NCI-H1417 (cell line): Measurements from ENCODE around the gene ELFN1.
"Not testable (repeated sequence)": the region's sequence is repeated elsewhere in the genome, so short reads cannot be mapped to it uniquely, and the experiment has no call there.

Experiments used
- DNase-seq, 3 experiments: peaks; one replicate each; lab custom pipeline; 2025; lab: John Stamatoyannopoulos, UW

Gene ELFN1

GRCh38 chr7:1755783-1756625 lies 85.9 kb downstream of the ELFN1 start:
- DNase-seq = peak in 1 of 3 experiments; percentile 48

GRCh38 chr7:1757601-1758000 lies 87.5 kb downstream of the ELFN1 start:
- no peak for DNase-seq

- peak in 2 of 3 experiments; percentile 9 to 41 for DNase-seq
Measured at GRCh38 chr7:1758028-1758858, 88.2 kb downstream of the ELFN1 start.

GRCh38 chr7:1758859-1759521 lies 88.9 kb downstream of the ELFN1 start:
- no peak for DNase-seq

- DNase-seq = no peak
Measured at GRCh38 chr7:1761097-1761496, 91.0 kb downstream of the ELFN1 start.

- DNase-seq = no peak
Measured at GRCh38 chr7:1761774-1762173, 91.7 kb downstream of the ELFN1 start.

DNA sequence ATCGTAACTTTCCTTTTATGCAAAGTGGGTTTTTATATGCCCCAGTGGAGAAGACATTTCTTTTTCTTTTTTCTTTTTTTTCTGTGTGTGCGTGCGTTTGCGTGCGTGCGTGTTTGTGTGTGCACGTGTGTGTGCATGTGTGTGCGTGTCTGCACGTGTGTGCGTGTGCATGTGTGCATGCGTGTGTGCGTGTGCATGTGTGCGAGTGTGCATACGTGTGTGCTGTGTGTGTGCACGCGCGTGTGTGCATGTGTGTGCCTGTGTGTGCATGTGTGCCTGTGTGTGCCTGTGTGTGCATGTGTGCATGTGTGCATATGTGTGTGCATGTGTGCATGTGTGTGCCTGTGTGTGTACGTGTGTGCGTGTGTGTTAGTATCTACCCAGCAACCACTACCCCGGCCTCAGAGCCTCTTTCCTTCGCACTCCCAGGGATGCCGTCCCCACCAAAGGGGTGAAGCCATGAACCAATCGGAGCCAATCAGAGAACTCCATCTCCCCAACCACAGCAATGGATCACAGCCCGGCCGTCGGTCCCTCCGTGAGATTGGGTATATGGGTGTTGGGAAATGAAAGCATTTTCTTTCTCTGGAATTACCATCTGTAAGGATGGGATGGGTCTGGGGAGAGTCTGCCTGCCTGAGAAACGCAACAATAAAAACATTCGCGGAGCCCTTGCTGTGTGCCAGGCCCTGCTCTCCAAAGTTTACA lies 92.3 kb downstream of the ELFN1 start:
- DNase-seq = no peak

GRCh38 chr7:1763033-1763432 lies 93.0 kb downstream of the ELFN1 start:
- DNase-seq = no peak

DNA sequence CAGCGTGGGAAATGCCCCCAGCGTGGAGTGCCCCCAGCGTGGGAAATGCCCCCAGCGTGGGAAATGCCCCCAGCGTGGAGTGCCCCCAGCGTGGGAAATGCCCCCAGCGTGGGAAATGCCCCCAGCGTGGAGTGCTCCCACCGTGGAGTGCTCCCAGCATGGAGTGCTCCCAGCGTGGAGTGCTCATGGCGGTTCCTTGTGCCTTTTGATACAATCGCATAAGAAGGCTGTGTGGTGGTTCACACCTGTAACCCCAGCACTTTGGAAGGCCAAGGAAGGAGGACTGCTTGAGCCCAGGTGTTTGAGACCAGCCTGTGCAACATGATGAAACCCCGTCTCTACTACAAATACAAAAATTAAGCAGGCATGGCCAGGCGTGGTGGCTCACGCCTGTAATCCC lies 93.8 kb downstream of the ELFN1 start:
- DNase-seq = not testable (repeated sequence)

GRCh38 chr7:1765336-1765735 lies 95.3 kb downstream of the ELFN1 start:
- no peak for DNase-seq

- no peak for DNase-seq
Measured at GRCh38 chr7:1767524-1767923, 97.4 kb downstream of the ELFN1 start.

DNA sequence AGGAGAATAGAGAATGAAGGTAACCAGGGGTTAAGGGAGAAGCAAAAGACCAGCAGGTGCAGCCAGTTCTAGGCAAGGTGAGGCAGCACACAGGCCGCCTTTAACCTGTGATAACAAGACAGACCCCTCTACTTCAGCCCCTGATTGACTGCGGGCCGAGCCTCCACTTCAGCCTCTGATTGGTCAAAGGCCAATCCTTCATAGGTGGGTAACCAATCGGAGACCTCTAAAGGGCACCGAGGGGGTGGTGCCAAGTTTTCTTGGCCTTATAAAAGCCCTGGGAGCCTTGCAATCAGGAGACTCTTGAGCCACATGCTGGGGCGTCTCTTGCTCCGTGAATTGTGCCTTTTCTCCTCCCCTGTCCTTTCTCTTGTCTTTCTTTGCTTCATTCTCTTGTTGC lies 98.8 kb downstream of the ELFN1 start:
- DNase-seq = no peak

DNA sequence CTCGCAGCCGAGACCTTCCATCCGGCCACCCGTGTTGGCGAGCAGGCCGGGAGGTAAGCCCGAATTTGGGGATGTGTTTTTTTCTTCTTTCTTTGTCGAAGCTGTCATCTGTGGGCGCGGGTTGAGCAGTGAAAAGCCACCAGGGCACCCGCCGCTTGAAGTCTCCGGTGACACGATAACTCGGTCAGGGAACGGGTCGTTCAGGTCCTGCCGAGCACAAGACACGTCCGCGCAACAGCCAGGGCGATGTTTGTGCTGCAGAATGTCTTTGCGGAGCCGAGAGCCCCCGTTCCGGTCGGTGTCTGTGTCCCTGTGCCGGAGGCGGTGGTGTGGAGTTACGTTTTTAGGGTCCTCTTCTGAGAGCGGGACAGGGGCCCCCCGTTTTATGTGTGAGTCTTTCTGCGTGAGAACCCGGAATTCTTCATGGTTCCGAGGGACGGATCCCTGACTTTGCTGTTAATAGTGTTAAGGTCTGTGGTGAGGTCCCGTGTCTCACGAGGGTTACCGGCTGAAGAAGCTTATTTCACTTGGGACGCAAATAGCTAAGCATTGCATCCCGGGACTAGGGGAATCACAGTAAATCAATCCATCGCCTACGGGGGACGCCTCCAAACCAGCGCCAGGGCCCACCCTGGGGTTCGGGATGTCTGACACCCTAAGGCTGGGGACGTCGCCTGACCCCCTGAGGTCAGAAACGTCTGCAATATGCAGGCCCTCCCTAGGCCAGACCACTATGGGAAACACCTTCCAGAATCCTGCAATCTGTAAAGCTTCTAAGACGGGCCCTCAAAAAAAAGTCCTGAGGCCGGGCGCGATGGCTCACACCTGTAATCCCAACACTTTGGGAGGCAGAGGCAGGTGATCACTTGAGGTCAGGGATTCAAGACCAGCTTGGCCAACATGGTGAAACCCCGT lies 99.5 kb downstream of the ELFN1 start:
- no peak for DNase-seq

DNA sequence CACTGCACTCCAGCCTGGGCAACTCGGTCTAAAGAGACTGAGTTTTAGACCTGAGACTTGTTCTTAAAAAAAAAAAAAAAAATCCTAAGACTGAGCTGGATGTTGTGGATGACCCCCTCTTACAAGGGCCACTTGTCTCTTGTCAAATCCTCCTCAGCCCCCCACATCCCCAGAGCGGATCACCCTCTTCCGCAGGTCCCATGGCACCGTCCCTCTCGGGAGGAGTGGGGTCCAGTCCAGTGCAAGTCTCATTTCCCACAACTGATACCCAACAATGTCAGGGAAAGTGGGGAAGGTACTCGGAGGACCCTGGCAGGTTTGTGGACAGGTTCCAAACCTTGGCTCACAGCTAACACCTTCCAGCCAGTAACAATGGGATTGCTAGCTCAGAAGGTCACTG lies 100.3 kb downstream of the ELFN1 start:
- DNase-seq = no peak

- no peak for DNase-seq
Measured at GRCh38 chr7:1775389-1775788, 105.3 kb downstream of the ELFN1 start.

DNA sequence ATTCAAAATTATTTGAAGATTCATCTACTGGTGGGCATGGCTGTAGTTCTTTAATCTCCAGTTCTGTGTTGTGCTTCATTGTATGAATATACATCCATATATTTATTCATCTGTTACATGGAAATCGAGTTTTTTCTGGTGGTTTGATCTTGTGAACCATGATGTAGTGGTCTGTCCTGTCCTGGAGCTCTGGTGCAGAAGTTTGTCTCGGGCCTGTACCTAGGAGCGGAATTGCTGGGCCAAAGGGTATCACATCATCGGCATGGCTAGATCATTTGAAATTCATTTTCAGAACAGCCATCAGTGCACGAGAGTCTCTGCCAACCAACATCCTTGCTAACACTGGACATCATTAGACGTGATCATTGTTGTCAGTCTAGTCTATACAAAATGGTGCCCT lies 107.0 kb downstream of the ELFN1 start:
- DNase-seq = no peak

DNA sequence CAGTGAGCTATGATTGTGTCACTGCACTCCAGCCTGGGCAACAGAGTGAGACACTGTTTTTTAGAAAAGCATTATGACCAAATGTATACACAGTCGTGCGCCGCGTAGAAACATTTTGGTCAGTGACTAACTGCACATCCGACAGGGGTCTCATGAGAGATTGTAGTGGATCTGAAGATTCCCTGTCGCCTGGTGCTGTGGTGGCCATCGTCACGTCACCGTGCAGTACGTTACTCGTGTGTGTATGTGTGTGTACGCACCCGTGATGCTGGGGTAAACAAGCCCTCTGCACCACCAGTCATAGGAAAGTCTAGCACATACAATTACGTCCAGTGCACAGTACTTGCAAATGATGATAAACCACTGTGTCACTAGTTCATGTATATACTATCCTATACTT lies 109.4 kb downstream of the ELFN1 start:
- DNase-seq = no peak

DNA sequence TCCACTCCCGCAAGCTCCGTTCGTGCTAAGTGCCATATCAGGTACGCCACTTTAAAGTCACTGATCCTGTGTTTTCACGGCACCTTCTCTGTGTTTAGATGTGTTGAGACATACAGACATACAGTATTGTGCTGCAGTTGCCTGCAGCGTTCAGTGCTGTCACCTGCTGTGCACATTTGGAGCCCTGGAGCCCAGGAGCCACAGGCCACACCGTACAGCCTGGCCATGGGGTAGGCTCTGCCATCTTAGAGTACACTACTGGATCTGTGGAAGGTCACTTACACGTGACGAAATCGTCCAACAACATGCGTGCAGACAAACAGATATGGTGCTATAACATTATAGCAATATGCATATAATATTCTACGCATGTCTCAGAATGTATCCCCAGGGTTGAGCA lies 111.3 kb downstream of the ELFN1 start:
- DNase-seq = no peak

GRCh38 chr7:1785839-1786238 lies 115.8 kb downstream of the ELFN1 start:
- DNase-seq = no peak

- no peak for DNase-seq
Measured at GRCh38 chr7:1787241-1787640, 117.2 kb downstream of the ELFN1 start.

GRCh38 chr7:1787681-1788235 lies 117.7 kb downstream of the ELFN1 start:
- no peak for DNase-seq
